NCI-H2196 treated with DMSO at 0.1 percent for 48 hours (cell line): ENCODE results near the gene HOXA6.

Experiments used
- DNase-seq: peaks from one replicate; lab custom pipeline; 2025; ENCODE audit not compliant: unreplicated experiment; lab: John Stamatoyannopoulos, UW

The HOXA6 gene

DNA sequence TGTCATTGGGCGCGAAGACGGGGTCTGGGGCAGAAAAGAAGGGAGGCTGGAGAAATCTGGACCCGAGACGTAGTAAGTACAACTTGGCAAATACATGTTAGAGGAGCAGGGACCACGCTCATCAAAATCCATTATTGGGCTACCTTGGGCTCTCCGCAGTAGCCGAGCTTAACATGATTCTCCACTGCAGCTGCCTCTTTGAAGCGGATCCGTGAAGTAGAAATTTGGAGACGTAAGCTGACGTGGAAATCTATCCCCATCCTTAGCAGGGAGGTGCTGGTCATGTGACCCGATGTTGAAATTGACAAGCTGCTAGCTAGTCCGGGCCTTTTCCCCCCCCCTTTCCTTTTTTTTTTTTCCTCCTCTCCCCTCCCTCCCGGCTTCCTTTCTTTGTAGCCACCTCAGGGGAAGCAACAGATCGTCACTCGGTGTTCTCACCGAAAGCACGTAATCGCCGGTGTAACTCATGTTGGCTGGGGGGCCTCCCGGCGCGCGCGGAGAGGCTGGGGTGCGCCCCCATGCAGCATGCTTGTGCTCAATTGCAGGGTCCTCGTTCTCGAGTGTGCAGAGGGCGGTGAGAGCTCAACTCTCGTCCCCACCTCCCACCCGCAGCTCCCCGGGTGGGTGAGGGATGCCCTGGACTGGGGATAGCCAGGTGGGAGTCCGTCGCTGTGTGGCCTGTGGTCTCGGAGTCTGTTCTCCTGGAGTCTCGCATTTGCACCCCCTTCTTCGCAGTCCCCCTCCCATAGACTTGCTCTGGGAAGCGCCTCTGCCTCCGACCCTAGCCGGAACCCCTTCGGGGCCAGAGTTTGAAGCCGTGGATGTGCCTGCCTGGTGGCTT lies 37.7 kb upstream of the HOXA6 start, which contains the start of gene HOXA11:
Gene HOXA11 (minus strand): TSS at position 220 of the 841 bp plus-strand sequence. CDS start 88 bp downstream, at position 132.
- DNase-seq, result no peak

DNA sequence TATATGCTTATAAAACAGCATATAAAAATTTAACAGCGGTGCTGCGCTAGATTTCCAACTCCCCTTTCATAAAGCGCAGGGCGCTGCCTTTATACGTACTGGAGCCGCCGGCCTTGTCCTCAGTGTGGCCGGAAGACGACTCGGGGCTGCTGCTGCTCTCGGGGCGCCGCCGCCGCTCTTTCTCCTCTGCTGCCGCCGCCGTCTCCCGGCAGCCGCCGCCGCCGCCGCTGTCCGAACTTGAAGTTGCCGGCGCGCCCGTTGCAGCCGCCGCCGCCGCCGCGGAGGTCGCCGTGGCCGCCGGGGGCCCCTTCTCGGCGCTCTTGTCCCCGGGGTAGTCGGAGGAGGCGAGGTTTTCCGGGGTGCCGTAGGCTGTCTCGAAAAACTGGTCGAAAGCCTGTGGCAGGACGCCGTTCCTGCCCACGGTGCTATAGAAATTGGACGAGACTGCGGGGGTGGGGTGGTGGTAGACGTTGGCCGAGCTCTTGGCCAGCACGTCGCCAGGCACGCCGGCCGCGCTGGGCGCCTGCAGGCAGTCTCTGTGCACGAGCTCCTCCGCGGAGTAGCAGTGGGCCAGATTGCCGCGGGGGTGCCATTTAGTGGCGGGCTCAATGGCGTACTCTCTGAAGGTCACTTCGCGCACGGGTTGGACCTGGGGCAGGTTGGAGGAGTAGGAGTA lies 36.9 kb upstream of the HOXA6 start:
- no peak for DNase-seq

DNA sequence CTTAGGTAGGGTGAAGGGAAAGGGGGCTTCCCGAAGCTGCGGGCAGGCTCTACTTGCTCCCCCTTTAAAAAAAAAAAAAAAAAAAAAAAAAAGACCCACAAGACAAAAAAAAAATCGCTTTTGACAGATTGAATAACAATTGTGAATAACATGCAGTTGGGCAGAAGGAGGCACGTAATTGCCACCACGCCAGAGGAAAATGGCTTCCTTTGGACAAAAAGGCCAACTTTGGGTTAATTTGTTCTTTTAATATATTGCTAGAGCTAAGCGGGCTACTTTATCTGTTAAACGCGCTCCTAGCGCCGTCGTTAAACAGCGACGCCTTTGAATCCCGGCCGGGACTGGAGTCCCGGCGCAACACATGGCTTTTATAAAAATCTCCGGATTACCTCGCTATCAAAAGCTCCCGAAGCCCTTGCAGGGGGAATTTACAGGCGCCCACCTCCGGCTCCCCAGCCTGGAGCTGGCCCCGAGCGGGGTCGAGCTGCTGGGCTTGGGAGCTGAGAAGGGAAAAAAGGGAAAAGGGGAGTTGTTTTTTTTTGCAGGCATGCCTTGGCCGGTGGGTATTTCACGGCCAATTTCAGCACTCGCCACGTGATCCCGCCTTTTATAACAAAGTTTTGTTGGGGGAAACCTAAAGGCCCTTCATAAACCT lies 36.2 kb upstream of the HOXA6 start:
- no peak for DNase-seq

DNA sequence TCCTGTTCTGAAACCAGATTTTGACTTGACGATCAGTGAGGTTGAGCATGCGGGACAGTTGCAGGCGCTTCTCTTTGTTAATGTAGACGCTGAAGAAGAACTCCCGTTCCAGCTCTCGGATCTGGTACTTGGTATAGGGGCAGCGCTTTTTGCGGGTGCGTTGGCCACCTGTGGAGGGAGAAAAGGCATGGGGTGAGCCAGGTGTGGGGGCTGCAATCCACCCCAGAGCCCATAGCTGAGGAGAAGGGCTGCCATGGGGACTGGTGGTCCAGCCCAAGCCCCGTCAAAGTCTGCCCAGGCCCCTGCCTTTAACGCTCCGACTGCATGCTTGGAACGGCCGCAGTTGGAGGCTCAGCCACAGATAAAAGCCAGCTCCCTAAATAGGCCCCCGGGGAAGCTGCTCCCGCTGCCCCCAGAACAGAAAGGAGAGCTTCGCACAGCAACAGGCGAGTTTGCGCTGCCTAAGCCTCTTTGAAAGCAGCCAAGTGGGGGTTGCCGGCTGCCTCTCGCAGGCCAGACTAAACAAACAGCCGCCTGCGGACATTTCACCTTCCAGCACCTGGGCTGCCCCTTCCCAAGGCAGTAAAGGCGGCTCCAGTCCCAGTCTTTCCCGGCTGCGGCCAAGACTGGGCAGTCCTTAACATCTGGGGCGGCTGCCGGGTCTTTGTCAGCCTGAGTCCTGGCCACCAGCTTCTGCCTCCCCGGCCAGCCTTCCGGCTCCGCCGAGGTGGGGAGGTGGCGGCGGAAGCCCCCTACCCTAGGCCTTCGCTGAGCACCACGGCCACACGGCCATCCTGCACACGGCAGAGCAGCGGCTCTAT lies 35.5 kb upstream of the HOXA6 start:
- no peak for DNase-seq

DNA sequence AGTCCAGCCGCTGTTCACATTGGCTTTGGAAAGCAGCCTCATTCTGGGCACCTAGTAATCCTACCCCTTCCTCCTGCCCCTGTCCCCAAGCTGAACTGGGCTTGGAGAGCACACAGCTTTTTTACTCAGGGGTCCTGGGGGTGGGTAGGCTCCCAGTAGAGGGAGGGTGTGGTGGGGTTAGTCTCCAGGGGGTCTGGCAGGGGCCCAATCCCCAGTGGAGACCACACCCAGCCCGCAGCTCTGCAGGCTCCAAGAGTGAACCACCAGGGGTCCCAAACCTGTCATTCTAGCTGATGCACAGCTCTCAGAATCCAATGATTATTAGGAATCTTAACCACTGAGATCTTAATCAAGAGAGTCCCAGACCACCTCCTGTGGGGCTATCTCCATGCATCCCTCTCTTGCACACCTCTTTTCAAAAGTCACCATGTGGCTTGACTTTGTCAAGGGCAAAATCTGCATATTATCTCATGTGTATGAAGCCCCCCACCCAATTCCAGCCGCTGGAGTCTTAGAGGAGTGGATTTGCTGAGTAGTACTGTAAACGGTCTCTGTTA lies 34.8 kb upstream of the HOXA6 start:
- DNase-seq, result no peak

DNA sequence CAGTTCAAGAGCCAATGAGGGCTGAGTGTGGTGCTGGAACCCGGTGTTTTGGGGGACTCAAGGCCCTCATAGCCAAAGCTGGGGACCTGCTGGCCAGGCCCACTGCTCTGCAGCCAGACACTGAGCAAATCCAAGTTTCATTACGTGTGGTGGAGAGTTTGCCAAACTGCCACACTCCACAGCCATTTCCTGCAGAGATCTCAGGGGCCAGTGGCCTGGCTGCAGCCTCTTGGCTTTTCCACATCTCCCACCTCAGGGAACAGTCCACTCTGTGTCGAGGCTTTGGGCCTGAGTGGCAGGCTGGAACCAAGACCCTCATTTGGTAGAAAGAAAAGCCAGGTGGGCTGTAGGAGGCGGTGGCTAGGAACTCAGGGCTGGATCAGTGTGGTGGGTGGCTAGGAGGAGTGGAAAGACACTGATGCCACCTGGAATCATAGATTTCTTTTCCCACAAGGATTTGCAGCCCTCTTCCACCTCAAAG lies 34.3 kb upstream of the HOXA6 start:
- no peak for DNase-seq

DNA sequence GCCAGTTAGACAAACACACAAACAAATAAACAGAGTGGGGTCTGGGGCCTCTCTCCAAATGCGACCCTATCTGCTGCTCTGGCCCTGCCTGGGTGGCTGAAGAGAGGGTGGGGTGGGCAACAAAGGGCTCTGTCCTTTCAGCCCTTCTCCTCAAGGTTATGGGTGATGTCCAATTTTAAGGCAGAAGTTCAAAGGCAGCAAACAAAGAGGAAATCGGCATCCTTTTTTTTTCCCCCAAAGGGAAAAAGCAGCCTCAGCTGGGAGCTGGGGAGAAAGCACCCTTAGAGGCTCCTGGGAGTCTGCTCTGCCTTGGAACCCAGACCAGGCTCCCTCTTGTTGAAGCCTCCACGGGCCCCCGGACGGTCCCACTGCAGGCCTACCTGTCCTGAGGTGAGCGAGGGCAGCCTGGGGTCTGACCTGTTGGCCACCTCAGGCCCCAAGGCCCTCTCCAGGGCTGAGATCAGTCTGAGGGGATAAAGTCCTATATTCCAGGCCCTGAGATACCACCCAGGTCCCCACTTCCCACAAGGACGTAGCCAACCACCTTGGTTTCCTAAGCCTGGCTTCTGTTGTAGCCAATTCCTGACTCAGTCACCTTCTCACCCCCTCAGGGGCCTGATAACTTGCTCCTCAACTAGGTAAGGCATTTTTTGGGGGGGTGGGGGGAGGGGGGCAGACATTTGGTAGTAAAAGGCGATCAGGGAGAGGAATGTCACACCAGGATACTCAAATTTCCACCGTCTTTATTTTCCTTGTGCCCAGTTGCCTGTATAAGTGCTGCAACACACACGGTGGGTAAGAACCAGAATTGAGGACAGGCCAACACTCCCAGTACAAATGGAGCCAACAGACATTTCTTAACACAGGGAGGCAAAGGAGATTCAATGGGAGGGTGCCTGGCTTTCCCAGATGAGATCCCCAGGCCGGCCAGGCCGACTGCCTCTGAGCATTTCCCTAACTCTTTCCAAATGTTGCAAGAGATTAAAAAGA lies 33.2 kb upstream of the HOXA6 start:
- no peak for DNase-seq

DNA sequence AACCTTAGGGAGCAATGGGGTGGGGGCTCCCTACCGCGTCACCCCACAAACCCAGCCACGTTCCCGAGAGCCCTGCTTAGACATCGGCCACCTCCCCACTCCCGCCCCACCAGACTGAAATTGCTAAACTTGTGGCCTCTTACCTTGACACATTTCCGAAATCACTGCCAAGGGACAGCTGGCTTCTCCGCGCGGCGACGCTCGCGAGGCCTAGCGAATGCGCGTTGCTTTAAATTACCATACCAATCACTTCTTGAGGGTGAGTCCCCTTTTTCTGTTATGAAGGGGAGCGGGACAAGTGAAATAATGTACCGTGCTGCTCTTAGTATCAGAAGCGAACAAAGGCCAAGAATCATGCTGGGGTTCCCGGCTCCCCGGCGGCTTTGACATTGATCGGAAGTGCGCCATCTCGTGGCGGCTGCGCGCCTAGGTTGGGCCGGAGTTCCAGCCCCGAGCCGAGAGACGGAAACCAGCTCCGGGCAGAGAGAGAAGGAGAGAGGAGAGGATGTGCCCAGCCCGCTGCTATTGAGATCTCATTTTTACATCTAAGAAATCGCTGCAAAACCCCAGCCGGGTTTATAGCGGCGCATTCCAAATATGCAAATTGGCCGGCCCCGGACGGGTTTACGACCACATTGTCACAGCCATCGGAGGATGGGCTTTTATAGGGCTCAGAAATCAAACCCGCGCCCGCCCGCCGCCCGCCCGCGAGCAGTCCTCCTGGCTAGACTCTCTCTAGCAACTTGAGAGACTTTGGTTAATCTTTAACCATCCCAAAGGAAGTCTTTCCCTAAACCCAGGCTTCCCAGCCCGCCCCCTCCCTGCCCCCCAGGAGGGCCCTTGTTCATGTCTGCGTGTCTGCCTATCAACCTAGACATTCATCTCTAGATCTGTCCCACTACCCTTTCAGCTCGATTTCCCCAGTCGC lies 32.2 kb upstream of the HOXA6 start:
- DNase-seq, result no peak

DNA sequence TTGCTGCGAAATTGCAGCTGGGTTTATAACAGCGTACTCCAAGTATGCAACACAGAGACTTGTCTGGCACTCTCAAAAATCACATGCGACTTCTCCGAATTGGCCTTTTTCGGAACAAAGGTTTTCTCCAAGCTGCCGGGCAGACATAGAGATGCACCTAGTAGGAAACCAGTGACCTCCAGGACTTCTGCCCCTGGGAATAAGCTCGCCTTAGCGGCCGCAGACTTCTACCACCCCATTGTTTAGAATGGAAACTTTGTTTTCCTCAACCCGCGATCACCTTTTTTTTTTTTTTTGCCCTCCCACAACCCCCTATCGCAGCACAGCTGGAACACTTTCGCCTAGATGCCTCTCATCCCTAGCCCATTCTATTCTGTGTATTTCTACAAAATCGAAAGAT lies 31.5 kb upstream of the HOXA6 start:
- DNase-seq, result no peak

DNA sequence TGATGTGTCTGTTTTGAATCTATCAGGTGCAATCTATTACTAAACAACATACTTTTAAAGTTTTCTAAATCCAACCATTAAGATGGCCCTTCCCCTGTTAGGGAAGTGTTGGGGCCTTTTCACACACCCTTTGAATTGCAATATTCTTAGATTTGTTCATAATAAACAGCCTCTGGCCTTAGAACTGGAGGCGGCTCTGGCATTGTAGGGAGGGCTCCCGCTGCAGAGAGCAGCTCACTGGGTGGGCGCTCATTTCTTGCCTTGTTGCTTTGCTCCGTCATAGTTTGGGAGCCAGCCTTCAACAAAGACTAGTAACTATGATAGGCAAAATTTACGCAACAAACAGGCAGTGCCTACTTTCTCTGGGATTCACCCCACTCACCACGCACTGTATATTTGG lies 30.8 kb upstream of the HOXA6 start:
- no peak for DNase-seq

DNA sequence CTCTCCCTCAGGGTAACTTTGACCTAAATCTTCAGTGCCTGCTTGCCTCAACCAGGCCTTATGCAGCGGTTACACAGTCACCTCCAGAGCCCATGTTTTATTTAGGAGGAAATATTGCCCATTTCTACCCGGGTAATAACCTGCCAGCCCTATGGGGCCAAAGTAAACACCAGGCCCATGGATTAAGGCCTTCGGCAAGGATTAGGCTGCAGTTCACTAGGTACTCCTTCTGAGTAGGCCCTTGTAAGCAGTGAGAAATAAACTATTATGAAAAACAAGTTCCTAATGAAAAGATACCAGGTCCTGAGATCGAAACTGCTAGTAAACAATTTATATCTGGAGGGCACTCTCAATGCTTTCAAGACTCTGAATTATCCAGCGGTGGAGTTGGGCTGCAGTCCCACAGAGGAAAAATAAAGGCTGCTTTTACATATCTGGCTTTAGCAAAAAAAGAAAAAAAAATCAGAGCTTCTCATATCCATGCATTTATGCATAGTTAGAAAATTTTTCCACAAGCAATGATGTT lies 30.3 kb upstream of the HOXA6 start:
- no peak for DNase-seq

DNA sequence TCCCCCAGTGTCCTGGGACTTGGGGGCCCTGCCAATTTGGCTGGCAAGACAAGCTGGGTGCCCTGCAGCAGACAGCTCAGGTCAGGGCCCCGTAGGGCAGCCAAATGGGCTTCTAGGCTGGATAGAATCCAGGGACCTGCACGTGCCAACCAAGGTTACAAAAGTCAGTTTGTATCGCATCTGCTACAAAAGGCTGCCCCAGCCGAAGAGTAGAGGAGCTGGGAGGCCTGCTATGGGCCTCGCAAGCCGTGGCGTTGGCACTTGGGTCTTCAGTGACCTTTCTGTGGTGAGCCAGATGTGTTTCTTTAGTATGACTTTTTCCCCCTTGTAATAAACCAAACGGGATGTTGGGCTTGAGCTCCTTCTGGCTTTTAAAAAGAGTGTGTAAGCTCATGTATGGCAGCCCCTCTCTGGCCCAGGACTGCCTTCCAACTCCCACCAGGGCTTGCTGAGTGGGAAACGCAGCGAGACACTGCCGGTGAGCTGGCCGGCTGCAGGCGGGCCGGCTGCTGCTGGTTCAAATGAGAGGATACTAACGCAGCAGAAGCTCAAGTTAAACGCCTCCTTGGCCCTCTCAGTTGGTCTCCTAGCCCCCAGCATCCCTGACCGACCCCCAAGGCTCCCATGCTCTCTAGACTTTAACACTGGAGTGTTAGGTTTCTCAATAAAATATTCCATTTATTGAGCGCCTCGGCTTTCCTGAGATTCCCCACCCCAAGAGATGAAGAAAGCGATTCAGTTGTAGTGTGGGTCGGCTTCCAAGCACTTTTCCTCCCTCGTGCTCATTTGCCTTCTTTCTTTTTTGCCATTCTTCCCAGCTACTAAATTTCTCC lies 29.6 kb upstream of the HOXA6 start:
- no peak for DNase-seq

DNA sequence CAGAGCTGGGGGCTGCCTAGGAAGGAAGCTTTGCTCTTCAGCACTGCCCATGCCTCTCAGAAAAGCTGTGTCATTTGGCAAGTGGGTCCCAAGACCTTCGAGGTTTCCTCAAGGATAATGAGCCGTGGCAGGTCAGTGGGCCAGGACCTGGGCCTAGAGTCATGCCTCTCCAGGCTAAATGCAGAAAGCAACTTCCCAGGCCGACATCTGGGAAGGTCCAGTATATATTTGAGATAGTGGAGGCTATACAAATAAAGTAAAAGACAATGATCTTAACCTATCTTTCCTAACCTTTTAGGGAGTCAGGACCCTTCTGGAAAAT lies 28.9 kb upstream of the HOXA6 start:
- DNase-seq, result no peak

DNA sequence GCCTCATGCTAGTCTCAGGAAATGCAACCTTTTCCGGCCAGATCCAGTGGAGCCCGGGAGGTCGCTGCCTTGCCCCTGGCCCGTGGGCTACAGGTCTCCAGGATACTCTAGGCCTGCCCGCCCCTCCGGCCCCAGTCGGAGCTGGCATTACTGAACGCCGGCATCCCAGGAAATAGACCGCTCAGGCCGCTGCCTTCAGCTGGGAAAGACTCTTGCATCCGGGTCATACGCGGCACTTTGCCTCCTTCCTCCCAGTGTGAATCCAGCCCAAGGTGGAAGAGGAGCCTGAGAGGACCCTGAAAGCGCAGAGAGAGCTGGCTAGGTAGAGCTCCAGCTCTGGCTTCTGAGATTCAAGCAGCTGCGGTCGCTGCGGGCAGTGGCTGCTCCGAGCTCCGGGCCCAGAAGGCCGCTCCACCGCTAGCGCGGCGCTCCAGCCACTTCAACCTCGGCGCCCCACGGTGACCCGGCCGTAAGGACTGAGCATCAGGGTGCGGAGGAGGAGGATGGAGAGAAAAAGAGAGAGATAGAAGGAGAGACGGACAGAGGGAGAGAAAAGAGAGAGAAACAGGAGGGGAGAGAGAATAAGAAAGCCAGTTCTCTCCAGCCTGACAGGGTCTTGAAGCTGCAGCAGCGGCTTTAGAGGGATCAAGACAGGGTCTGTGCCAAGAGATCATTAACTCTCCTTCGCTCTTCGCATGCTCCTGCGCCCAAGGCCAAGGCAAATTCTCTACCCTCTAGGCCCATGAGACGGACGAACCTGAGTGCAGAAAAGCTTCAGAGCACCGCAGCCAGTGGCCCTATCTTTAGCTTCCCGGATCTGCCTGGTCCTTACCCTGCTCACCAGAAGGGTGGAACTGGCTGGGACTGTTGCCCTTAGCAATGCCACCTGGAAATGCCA lies 28.3 kb upstream of the HOXA6 start:
- DNase-seq, result no peak

DNA sequence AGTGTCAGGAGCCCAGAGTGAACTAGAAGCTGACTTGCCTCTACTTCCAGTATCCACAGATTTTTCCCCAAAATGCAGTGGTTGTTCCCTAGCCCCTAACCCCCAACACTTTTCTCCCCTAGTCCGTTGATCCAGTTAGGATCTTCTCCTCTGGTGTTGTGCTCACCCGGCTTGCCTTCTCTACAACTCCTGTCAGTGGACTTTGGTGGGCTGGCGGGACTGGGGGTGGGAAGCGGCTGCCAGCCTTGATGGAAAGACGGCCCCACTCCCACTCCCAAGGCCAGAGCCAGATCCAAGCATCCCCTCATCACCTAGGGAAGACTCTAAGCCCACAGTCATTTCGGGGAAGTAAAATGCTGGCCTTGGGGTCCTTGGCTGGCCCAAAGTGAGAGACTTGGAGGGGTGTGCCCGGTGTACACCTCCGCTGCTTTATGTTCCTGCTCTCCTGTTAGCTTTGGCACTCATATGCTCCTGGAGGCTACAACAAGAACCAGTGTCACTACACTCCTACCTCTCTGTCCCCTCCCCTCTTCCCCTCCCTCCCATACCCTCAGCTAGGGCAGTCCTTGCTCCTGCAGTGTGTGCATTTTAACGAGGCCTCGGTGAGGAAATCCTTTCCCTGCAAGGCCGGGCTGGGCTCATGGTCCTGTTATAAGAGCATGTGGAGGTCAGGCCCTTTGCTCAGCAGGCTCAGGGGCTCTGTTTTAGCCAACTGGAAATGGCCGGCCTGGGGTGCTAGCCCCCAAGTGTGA lies 27.5 kb upstream of the HOXA6 start:
- no peak for DNase-seq
